Measurements from ENCODE around the gene MDK.
A peak's percentile ranks its signal among the peaks of the same experiment; 100 is the strongest.
"Not testable (repeated sequence)": the region's sequence is repeated elsewhere in the genome, so short reads cannot be mapped to it uniquely, and the experiment has no call there.

Gene MDK

GRCh38 chr11:46367244-46367915, 14.1 kb upstream of the MDK start:
- peak; percentile 68 for DNase-seq (ENCODE audit: low spot score)

GRCh38 chr11:46367916-46368267, 13.6 kb upstream of the MDK start:
- no peak for DNase-seq (ENCODE audit: low spot score)

GRCh38 chr11:46369458-46370152, 11.9 kb upstream of the MDK start:
- DNase-seq (ENCODE audit: low spot score), result peak; percentile 62

GRCh38 chr11:46370253-46370652, 11.2 kb upstream of the MDK start:
- no peak for DNase-seq (ENCODE audit: low spot score)

- not testable (repeated sequence) for DNase-seq (ENCODE audit: low spot score)
Measured at GRCh38 chr11:46371262-46371661, 10.2 kb upstream of the MDK start.

- no peak for DNase-seq (ENCODE audit: low spot score)
Measured at GRCh38 chr11:46372086-46372485, 9.4 kb upstream of the MDK start.

GRCh38 chr11:46372501-46372900, 9.0 kb upstream of the MDK start:
- not testable (repeated sequence) for DNase-seq (ENCODE audit: low spot score)

GRCh38 chr11:46373787-46374740, 7.4 kb upstream of the MDK start:
- DNase-seq (ENCODE audit: low spot score), result no peak

GRCh38 chr11:46374815-46375214, 6.7 kb upstream of the MDK start:
- DNase-seq (ENCODE audit: low spot score), result no peak

GRCh38 chr11:46375392-46376101, 5.9 kb upstream of the MDK start:
- DNase-seq (ENCODE audit: low spot score), result no peak

GRCh38 chr11:46376258-46377050, 5.0 kb upstream of the MDK start:
- DNase-seq (ENCODE audit: low spot score), result no peak

GRCh38 chr11:46377290-46377689, 4.2 kb upstream of the MDK start:
- DNase-seq (ENCODE audit: low spot score), result no peak

GRCh38 chr11:46377831-46378230, 3.6 kb upstream of the MDK start:
- no peak for DNase-seq (ENCODE audit: low spot score)

- DNase-seq (ENCODE audit: low spot score), result no peak
Measured at GRCh38 chr11:46378296-46378695, 3.2 kb upstream of the MDK start.

GRCh38 chr11:46378811-46379481, 2.5 kb upstream of the MDK start:
- no peak for DNase-seq (ENCODE audit: low spot score)

GRCh38 chr11:46379482-46380293, 1.8 kb upstream of the MDK start:
- not testable (repeated sequence) for DNase-seq (ENCODE audit: low spot score)

- DNase-seq (ENCODE audit: low spot score), result peak; percentile 39
Measured at GRCh38 chr11:46380340-46381047, 975 bp upstream of the MDK start.

- no peak for DNase-seq (ENCODE audit: low spot score)
Measured at GRCh38 chr11:46381819-46382645, 563 bp downstream of the MDK start.
